Common myeloid progenitor, CD34-positive (primary cell): ENCODE measurements around the gene PACRG.

Experiments used
- CTCF ChIA-PET: fragments of 350-600 bp; sonication (Branson Sonifier 250); formaldehyde crosslinking; loops from one replicate; lab custom pipeline; 2021; ENCODE audit warnings: antibody characterized with exemption; lab: Charles Lee
- POLR2A ChIA-PET: fragments of 350-600 bp; sonication (Branson Sonifier 250); formaldehyde crosslinking; loops from one replicate; lab custom pipeline; 2021; ENCODE audit warnings: antibody characterized with exemption; lab: Charles Lee
- DNase-seq, 3 donors: peaks; one replicate each; pipeline versions ENCODE4 v3.0.0 to v3.0.0-alpha.2; 2013
- H3K27ac ChIP-seq, 2 experiments: 1 replicate in 1 of 2; 2 replicates in 1 of 2; pipeline ENCODE4 v1.7.0; 2013; ENCODE audit warnings: inconsistent platforms in 2 of 2, low read length in 2 of 2, mild to moderate bottlenecking in 2 of 2, low read depth in 1 of 2, moderate library complexity in 1 of 2; ENCODE audit not compliant: severe bottlenecking in 2 of 2, insufficient read depth in 1 of 2, poor library complexity in 1 of 2
- H3K27me3 ChIP-seq, 5 experiments: replicated peaks in 2 of 5; 1 replicate in 3 of 5; 2 replicates in 2 of 5; pipeline versions ENCODE4 v1.6.1 to v1.7.0; 2013; ENCODE audit warnings: low read length in 4 of 5, mild to moderate bottlenecking in 2 of 5, moderate library complexity in 2 of 5, inconsistent platforms in 1 of 5; ENCODE audit not compliant: insufficient read depth in 5 of 5, control insufficient read depth in 4 of 5
- H3K36me3 ChIP-seq, 4 experiments: 1 replicate in 2 of 4; 2 replicates in 2 of 4; pipeline versions ENCODE4 v1.6.1 to v1.7.0; 2013; ENCODE audit warnings: low read length in 3 of 4, control low read depth in 1 of 4, mild to moderate bottlenecking in 1 of 4; ENCODE audit not compliant: control insufficient read depth in 4 of 4, insufficient read depth in 4 of 4
- H3K4me1 ChIP-seq, 4 experiments: 1 replicate in 3 of 4; 2 replicates in 1 of 4; pipeline versions ENCODE4 v1.6.1 to v1.7.1; 2013; ENCODE audit warnings: low read length in 3 of 4, mild to moderate bottlenecking in 3 of 4, control low read depth in 1 of 4, inconsistent platforms in 1 of 4, moderate library complexity in 1 of 4; ENCODE audit not compliant: control insufficient read depth in 4 of 4, insufficient read depth in 4 of 4; ENCODE audit errors: control extremely low read depth in 1 of 4
- H3K4me3 ChIP-seq, 7 experiments: 1 replicate in 4 of 7; 2 replicates in 3 of 7; pipeline versions ENCODE4 v1.5.1 to v1.7.0; 2013; ENCODE audit warnings: mild to moderate bottlenecking in 7 of 7, low read length in 6 of 7, moderate library complexity in 6 of 7, inconsistent platforms in 2 of 7, low read depth in 2 of 7, control low read depth in 1 of 7; ENCODE audit not compliant: insufficient read depth in 4 of 7, control insufficient read depth in 1 of 7; ENCODE audit errors: extremely low read depth in 1 of 7
- H3K9me3 ChIP-seq, 5 experiments: 1 replicate in 4 of 5; 2 replicates in 1 of 5; pipeline versions ENCODE4 v1.6.1 to v1.7.1; 2013; ENCODE audit warnings: low read length in 4 of 5, mild to moderate bottlenecking in 2 of 5, inconsistent platforms in 1 of 5, low read depth in 1 of 5, moderate library complexity in 1 of 5; ENCODE audit not compliant: control insufficient read depth in 4 of 5, insufficient read depth in 2 of 5; ENCODE audit errors: control extremely low read depth in 1 of 5
- WGBS: methylation state at CpG from one replicate; pipeline ENCODE4 v1.1.5; 2013; ENCODE audit not compliant: insufficient coverage; 5-methylcytosine and 5-hydroxymethylcytosine counted together

PACRG gene

GRCh38 chr6:162699961-162700360 lies 27.8 kb upstream of the PACRG start:
- no peaks in the 10 kb centered on the region for H3K36me3 ChIP-seq
- no peaks in the 10 kb centered on the region for H3K4me1 ChIP-seq
- WGBS, result 92% methylated on average over 2 of the region's 2 CpGs
- ChIA-PET POLR2A (no interaction called here), CTCF (interaction anchor here (1.2 to 1.8 kb wide), 3 partner anchors 11 to 36 kb away, joined by 3 to 5 read pairs (median 3); no protein-coding TSS in a partner anchor)
- H3K9me3 ChIP-seq, result no peaks in the 10 kb centered on the region
- DNase-seq, result no peak
- peaks cover 0 to 2% (median under 1%) of the 10 kb centered on the region in 5 experiments for H3K27me3 ChIP-seq
- no peak overlapping the region for H3K4me3 ChIP-seq
- no peak overlapping the region for H3K27ac ChIP-seq

GRCh38 chr6:162700966-162701365 lies 26.8 kb upstream of the PACRG start:
- peaks cover 0 to 5% (median 2%) of the 10 kb centered on the region in 4 experiments for H3K4me1 ChIP-seq
- no peaks in the 10 kb centered on the region for H3K36me3 ChIP-seq
- no peaks in the 10 kb centered on the region for H3K9me3 ChIP-seq
- H3K27ac ChIP-seq, result no peak overlapping the region
- ChIA-PET POLR2A (no interaction called here), CTCF (interaction anchor here (1.3 kb wide), 1 partner anchor 10 kb away, joined by 5 read pairs; no protein-coding TSS in a partner anchor)
- H3K27me3 ChIP-seq, result peaks cover 0 to 2% (median 2%) of the 10 kb centered on the region in 5 experiments
- WGBS, result no CpG with 5 or more reads among the region's 3 CpGs
- DNase-seq, result no peak
- no peak overlapping the region for H3K4me3 ChIP-seq

GRCh38 chr6:162701551-162701950 lies 26.2 kb upstream of the PACRG start:
- H3K9me3 ChIP-seq, result no peaks in the 10 kb centered on the region
- no peaks in the 10 kb centered on the region for H3K36me3 ChIP-seq
- no peak overlapping the region for H3K4me3 ChIP-seq
- ChIA-PET POLR2A (interaction anchor here (0.6 kb wide), 1 partner anchor 1463 kb away, joined by 3 read pairs; no protein-coding TSS in a partner anchor), CTCF (interaction anchor here (1.0 kb wide), 1 partner anchor 32 kb away, joined by 3 read pairs; no protein-coding TSS in a partner anchor)
- WGBS, result no CpG with 5 or more reads among the region's 1 CpG
- no peak for DNase-seq
- peaks cover 0 to 10% (median 6%) of the 10 kb centered on the region in 4 experiments for H3K4me1 ChIP-seq
- peaks cover 0 to 2% (median 2%) of the 10 kb centered on the region in 5 experiments for H3K27me3 ChIP-seq
- H3K27ac ChIP-seq, result no peak overlapping the region

- POLR2A ChIA-PET, result interaction anchor here (0.6 kb wide), 1 partner anchor 1462 kb away, joined by 3 read pairs; no protein-coding TSS in a partner anchor
- CTCF ChIA-PET, result interaction anchor here (1.0 kb wide), 1 partner anchor 31 kb away, joined by 3 read pairs; no protein-coding TSS in a partner anchor
- H3K9me3 ChIP-seq, result no peaks in the 10 kb centered on the region
- no peak overlapping the region for H3K27ac ChIP-seq
- H3K4me1 ChIP-seq, result peaks cover 0 to 14% (median 8%) of the 10 kb centered on the region in 4 experiments
- H3K27me3 ChIP-seq, result peaks cover 0 to 2% (median 2%) of the 10 kb centered on the region in 5 experiments
- H3K36me3 ChIP-seq, result no peaks in the 10 kb centered on the region
- 78% methylated on average over 1 of the region's 2 CpGs for WGBS
- DNase-seq, result no peak
- no peak overlapping the region for H3K4me3 ChIP-seq
These were observed 25.3 kb upstream of the PACRG start for GRCh38 chr6:162702446-162702845.

- no peak for DNase-seq
- Histone ChIP-seq H3K27ac (no peak overlapping the region), H3K36me3 (no peaks in the 10 kb centered on the region), H3K4me1 (peaks cover 0 to 14% (median 8%) of the 10 kb centered on the region in 4 experiments), H3K4me3 (no peak overlapping the region), H3K9me3 (no peaks in the 10 kb centered on the region), H3K27me3 (peaks cover 0 to 2% (median 0%) of the 10 kb centered on the region in 5 experiments)
- POLR2A ChIA-PET, result no interaction called here
- CTCF ChIA-PET, result no interaction called here
- WGBS, result 97% methylated on average over 3 of the region's 4 CpGs
These were observed 23.8 kb upstream of the PACRG start for GRCh38 chr6:162704001-162704400.

GRCh38 chr6:162705736-162706135 lies 22.0 kb upstream of the PACRG start:
- no peaks in the 10 kb centered on the region for H3K9me3 ChIP-seq
- H3K27ac ChIP-seq, result no peak overlapping the region
- H3K27me3 ChIP-seq, result peaks cover 0 to 2% (median 0%) of the 10 kb centered on the region in 5 experiments
- WGBS, result 80% methylated on average over 1 of the region's 4 CpGs
- CTCF ChIA-PET, result interaction anchor here (1.1 to 2.1 kb wide), 3 partner anchors 9 to 63 kb away, joined by 3 to 5 read pairs (median 4); partner anchors contain the start of genes PACRG and PRKN
- POLR2A ChIA-PET, result no interaction called here
- no peak for DNase-seq
- no peaks in the 10 kb centered on the region for H3K36me3 ChIP-seq
- peaks cover 0 to 14% (median 8%) of the 10 kb centered on the region in 4 experiments for H3K4me1 ChIP-seq
- H3K4me3 ChIP-seq, result no peak overlapping the region

- Histone ChIP-seq H3K27me3 (peaks cover 0 to 2% (median 0%) of the 10 kb centered on the region in 5 experiments), H3K36me3 (no peaks in the 10 kb centered on the region), H3K4me3 (peak overlapping the region in 5 of 7 experiments; percentile 27 to 49 (median 39)), H3K27ac (peak overlapping the region in 1 of 2 experiments; percentile 40), H3K4me1 (peaks cover 0 to 14% (median 8%) of the 10 kb centered on the region in 4 experiments), H3K9me3 (no peaks in the 10 kb centered on the region)
- ChIA-PET POLR2A (no interaction called here), CTCF (interaction anchor here (1.1 to 2.1 kb wide), 3 partner anchors 9 to 64 kb away, joined by 3 to 5 read pairs (median 4); partner anchors contain the start of genes PACRG and PRKN)
- peak; percentile 55 to 89 (median 85) for DNase-seq
- 0% methylated on average over 2 of the region's 6 CpGs for WGBS
These were observed 21.5 kb upstream of the PACRG start for GRCh38 chr6:162706232-162706631.
